ENCODE results near the gene TJAP1.

The TJAP1 gene, protein sequence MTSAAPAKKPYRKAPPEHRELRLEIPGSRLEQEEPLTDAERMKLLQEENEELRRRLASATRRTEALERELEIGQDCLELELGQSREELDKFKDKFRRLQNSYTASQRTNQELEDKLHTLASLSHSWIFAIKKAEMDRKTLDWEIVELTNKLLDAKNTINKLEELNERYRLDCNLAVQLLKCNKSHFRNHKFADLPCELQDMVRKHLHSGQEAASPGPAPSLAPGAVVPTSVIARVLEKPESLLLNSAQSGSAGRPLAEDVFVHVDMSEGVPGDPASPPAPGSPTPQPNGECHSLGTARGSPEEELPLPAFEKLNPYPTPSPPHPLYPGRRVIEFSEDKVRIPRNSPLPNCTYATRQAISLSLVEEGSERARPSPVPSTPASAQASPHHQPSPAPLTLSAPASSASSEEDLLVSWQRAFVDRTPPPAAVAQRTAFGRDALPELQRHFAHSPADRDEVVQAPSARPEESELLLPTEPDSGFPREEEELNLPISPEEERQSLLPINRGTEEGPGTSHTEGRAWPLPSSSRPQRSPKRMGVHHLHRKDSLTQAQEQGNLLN

DNA sequence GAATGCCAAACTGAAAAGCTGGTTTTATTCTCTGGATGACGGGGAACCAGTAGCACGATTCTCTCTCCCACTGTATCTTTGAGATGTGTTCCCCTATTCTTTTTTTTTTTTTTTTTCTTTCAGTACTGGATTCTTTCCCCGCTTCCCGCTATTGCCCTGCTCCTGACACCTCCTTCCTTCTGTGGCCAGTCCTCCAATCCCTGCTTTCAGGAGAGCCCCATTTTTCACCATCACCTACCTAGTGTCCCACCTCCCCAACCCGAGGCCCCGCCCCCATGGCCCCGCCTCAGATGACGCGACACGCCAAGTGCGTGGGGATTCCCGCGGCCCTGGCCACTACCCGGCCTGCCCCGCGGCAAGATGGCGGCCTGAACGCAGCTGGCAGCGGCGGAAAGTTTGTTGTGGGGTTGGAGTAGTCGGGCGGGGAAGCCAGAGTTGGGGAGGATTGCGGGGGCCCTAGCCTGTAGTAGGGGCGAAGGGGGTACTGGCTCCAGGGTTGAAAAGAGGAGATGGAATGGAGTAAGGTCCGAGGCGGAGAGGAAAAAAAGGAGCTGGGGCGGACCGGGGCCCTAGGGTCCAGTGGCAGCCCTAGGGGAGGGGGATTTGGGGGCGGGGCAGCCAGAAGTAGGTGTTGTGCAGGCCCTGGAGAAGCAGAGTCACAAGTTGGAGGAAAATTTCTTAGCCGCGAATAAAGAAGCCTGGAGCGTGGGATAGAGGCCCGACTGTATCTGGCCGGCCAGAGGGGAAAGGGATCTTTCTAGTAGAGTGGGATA lies at the start of gene TJAP1:
TJAP1 (plus strand) TSS at position 336 of the 773 bp plus-strand sequence. CDS start 21,432 bp downstream, outside the sequence.
- DNase-seq: peak; percentile 72

DNA sequence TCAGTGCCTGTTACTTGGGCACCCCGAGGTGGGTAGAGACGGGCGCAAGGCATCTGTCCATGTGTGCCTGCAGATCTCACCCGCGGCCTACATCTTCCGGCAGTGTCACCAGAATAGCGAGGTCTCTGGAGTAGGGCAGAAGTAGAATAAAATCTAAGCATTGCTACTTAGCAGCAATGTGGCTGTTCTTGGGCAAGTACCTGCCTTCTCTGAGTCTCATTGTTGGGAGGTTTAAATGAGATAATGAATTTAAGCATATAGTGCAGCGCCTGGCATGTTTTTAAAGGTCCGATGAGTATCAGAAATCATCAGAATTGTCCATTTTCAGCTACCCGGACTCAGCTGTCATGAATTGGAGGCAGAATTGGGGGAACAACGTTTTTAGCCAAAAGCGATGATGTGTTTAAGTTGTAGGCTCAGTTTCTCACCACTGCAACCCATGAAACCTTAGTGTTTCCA lies 49.2 kb upstream of the TJAP1 start:
- DNase-seq: no peak

DNA sequence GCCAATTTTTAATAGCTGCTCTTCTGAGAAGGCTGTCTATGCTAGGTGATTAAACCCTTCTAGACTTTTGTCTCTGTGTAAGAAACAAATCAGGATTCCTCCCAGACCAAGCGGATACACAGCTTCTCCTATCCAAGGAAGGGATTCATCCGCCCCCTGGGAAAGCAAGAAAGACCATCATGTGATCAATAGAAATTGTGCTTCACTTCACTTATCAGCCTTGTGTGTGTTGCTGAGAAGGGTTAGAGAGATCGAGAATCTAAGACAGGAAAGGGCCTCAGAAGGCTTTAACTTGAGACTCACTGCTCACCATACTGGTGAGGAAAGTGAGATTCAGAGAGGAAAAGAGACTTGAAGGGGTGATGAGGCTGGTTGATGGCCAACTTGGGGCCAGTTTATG lies 48.5 kb upstream of the TJAP1 start:
- DNase-seq: no peak

DNA sequence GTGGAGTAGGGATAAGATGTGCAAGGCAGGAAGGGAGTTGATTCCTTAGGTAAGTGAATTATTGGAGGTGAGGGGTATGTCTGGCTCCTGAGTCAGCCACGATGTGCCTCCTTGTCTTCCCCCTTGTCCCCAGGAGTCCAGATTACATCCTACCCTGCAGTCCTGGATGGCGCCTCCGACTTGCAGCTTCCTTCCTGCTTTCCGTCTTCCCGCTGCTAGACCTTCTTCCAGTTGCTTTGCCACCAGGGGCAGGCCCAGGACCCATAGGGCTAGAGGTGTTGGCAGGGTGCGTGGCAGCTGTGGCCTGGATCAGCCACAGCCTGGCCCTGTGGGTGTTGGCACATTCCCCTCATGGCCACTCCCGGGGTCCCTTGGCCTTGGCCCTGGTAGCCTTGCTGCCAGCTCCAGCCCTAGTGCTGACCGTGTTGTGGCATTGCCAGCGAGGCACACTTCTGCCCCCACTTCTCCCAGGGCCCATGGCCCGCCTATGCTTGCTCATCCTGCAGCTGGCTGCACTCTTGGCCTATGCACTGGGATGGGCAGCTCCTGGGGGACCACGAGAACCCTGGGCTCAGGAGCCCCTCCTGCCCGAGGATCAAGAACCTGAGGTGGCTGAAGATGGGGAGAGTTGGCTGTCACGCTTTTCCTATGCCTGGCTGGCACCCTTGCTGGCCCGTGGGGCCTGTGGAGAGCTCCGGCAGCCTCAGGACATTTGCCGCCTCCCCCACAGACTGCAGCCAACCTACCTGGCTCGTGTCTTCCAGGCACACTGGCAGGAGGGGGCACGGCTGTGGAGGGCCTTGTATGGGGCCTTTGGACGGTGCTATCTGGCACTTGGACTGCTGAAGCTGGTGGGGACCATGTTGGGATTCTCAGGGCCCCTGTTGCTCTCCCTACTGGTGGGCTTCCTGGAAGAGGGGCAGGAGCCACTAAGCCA lies 45.1 kb upstream of the TJAP1 start:
- DNase-seq: no peak

DNA sequence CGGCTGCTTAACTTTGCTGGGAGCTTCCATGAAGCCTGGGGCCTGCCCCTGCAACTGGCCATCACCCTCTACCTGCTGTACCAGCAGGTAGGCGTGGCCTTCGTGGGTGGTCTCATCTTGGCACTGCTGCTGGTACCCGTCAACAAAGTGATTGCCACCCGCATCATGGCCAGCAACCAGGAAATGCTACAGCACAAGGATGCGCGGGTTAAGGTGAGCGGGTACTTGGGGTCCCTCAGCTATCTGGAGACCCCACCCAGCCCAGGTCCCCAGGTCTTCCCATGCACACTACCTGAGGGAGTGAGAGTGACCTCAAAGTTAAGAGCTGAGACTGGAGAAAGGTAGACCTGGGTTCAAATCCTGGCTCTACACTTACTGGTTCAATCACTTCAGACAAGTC lies 44.2 kb upstream of the TJAP1 start:
- DNase-seq: no peak

DNA sequence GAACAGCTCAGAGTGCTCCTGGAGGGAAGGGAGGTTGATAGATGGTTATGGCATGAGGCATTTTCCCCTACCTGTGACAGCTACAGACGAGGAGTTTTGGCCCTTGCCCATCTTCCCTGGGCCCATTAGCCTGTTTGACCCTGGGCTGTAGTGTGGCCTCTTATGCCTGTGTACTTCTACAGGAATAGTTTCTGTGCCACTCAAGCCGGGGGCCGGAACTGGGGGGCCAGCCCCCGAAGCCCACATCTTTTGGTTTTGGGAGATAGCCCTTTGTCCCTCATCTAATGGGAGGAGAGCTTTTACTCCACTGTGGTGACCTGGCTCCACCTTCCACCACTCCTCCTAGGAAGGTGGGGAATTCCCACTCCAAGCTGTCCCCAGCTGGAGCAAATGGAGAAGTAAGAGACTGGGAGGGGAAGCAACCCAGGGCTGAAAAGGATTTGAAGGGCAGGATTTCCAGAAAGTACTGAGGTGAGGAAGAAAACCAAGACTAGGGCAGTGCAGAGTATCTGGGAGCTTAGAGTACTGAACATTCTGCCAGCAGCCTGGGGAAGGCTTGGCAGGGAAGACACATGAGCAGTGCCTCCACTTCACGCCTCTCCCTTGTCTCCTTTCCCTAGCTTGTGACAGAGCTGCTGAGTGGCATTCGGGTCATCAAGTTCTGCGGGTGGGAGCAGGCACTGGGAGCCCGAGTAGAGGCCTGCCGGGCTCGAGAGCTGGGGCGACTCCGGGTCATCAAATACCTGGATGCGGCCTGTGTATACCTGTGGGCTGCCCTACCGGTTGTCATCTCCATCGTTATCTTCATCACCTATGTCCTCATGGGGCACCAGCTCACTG lies 43.1 kb upstream of the TJAP1 start:
- DNase-seq: no peak

DNA sequence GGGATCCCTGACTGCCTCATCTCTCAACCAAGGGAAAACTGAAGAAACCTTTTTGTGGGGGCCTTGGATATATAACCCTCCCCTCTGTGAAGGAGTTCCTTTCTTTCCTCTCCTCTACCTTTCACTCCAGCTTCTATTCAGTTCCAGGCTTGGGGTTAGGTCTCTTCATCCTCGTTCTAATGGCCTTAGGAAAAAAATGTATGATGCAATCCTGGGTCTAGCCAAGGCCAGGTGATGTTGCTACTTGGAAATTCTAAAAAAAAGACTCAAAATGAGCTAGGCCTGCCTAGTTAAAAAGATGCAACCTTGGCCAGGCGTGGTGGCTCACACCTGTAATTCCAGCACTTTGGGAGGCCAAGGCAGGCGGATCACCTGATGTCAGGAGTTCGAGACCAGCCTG lies 42.4 kb upstream of the TJAP1 start:
- DNase-seq: no peak

DNA sequence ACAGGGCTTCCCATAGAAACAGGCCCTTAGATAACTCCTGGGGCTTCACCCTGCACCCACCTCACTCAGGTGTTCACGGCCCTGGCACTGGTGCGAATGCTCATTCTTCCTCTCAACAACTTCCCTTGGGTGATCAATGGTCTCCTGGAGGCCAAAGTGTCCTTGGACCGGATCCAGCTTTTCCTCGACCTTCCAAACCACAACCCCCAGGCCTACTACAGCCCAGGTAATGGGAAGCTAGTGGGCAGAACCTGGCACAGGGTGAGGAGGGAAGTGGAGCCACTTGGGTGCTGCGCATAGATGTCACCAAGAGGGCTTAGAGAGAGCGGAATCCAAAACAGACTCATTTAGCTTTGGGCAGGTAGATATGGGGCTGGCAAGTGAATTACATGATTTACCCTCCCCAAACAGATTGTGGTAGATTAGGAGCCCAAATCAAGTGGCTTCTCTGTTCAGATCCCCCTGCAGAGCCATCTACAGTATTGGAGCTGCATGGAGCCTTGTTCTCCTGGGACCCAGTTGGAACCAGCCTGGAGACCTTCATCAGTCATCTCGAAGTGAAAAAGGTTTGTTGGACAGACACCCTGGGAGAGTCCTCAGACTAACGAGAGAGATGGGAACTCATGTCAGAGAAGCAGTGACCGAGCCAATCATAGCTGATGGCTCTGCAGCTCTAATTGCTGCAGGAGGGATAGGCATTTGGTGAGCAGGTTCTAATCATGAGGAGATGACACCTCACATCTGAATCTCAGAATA lies 41.5 kb upstream of the TJAP1 start:
- DNase-seq: no peak

DNA sequence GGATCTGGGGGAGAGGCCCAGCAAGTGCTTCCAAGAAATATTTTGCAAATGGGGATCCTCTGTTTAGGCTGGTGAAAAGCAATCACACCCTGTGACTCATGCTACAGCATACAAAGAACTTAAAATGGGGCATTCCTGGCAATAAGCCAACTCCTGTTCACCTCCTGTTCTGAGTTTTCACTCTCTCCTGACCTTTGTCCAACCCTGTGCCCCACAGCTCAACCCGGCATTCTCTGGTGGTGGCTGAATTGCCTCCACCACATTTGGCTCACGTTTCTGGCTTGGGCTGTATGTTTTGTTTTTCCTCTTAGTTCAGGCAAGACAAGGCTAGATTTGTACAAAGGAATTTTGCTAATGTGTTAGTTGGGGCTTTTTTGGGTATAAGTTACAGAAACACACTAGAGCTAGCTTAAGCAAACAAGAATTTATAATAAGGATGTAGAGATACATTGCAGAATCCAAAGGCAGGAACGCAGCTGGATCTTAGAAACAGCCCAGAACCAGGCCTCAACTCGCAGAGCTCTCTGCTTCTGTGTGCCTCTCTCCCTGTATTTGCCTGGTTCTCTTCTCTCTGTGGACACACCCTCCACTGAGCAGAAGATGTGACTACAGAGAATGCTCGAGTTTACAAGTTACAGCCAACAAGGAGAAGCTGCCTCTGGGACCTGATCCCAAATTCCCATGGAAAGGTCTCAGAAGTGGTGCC lies 40.6 kb upstream of the TJAP1 start:
- DNase-seq: no peak

DNA sequence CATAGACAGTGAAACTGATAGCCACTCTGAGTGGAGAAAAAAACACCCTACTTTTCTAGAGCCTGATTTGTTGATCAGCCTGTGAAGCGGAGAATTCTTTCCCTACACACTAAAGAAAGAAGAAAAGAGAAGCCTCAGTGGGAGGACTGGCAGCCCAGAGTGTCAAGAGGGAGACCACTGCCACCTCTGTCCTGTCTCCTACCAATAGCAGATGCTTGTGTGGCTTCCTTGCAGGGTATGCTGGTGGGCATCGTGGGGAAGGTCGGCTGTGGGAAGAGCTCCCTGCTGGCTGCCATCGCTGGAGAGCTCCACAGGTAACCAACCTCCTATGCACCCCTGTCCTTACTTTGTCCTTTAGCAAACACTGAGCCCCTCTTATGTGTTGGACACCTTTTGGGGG lies 39.7 kb upstream of the TJAP1 start:
- DNase-seq: no peak

DNA sequence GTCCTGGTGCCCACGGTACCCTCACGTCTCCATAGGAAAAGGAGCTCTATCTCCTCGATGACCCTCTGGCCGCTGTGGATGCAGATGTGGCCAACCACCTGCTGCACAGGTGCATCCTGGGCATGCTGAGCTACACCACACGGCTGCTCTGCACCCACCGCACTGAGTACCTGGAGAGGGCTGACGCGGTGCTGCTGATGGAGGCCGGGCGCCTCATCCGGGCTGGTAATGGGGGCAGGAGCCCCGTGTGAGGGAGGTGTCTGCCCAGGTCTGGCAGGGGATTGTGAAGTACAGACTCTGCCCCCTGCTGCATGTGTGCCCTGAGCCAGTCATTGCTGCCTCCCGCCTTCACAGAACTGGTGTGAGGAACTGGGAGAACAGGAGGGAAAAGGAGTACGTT lies 34.4 kb upstream of the TJAP1 start:
- DNase-seq: no peak

DNA sequence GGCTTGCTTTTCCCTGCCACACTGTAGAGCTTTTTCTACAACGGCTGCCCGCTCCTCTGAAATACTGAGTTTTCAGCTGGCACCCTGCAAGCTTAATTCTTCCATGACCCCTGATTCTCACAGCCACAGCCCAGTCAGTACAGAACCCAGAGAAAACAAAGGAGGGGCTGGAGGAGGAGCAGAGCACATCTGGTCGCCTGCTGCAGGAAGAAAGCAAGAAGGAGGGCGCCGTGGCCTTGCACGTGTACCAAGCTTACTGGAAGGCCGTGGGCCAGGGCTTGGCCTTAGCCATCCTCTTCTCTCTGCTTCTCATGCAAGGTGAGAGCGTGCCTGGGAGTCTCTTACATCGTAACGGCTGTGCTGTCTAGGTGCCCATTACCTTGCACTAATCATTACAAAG lies 33.3 kb upstream of the TJAP1 start:
- no peak for DNase-seq

DNA sequence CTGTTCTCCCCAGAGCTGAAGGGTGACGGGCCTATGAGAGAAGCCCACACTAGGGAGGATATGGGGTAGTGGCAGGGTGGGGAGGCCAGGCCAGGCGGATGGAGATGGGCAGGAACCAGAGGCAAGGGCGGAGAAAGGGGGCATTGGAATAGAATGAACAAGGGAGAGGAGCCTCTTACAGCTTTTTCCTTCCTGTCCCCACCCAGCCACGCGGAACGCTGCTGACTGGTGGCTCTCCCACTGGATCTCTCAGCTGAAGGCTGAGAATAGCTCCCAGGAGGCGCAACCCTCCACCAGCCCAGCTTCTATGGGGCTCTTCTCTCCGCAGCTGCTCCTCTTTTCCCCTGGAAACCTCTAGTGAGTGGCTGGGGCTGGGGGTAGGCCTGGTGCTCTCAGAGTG lies 32.8 kb upstream of the TJAP1 start:
- no peak for DNase-seq

DNA sequence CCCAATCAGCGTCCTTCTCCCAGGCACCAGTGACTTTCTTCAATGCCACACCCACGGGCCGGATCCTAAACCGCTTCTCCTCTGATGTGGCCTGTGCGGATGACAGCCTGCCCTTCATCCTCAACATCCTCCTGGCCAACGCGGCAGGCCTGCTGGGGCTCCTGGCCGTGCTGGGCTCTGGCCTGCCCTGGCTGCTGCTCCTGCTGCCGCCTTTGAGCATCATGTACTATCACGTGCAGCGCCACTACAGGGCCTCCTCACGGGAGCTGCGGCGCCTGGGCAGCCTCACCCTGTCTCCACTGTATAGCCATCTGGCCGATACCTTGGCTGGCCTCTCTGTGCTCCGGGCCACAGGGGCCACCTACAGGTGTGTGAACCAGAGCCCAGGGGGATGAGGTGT lies 31.8 kb upstream of the TJAP1 start:
- no peak for DNase-seq

DNA sequence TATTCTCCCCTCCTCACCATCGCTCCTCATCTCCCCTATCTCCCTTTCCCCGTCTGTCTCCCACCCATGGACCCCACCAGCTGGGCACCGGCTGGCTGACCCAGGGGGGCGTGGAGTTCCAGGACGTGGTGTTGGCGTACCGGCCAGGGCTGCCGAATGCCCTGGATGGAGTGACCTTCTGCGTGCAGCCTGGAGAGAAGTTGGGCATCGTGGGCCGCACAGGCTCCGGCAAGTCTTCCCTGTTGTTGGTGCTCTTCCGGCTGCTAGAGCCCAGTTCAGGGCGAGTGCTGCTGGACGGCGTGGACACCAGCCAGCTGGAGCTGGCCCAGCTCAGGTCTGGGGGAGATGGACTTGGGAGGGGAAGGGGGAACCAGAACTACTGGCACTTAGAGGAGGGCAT lies 29.8 kb upstream of the TJAP1 start:
- DNase-seq: no peak

DNA sequence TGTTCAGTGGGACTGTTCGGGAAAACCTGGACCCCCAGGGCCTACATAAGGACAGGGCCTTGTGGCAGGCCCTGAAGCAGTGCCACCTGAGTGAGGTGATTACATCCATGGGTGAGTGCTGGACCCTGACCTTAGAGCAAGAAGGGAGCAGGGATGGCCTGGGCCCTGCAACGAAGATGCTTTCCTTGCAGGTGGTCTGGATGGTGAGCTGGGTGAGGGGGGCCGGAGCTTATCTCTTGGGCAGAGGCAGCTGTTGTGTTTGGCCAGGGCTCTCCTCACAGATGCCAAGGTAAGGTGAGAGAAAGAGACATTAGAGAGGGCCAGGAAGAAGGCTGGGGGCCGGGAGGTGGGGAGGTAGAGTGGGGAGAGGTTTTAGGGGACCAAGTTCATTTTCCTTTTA lies 28.5 kb upstream of the TJAP1 start:
- DNase-seq: no peak

DNA sequence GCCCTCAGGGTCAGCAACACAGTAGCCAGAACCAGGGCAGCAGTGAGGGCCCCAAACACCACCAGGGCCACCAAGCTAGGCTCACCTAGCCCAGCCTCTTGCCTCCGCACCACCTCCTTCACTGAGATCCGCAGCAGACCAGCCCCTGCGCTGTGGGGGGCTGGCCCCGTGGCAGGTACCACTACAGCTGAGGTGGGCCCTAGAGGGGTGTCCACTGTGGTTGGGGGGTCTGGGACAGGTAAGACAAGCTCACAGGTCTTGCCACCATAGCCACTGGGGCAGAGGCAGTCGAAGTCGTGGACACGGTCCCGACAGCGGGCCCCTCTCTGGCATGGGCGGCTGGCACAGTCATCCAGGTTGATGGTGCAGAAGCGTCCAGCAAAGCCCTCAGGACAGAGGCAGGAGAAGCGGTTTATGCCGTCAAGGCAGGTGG lies 26.7 kb upstream of the TJAP1 start:
- no peak for DNase-seq

DNA sequence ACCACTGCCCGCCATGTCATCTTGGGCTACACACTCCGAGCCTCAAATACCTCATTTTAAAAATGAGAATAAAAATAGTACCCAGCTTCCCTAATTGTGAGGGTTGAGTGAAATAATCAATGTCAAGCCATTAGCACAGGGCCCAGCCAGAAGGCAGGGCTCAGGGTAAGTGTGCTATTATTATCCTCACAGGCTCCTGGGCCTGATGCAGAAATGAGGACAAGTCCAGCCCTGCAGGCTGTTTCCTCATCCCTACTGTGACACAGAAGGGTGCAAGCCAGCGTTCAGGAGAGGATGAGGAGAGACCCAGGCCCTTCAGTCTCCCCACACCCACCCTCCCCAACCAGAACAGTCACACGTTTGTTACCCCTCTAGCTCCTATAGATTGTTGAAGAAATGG lies 26.0 kb upstream of the TJAP1 start:
- DNase-seq: no peak

DNA sequence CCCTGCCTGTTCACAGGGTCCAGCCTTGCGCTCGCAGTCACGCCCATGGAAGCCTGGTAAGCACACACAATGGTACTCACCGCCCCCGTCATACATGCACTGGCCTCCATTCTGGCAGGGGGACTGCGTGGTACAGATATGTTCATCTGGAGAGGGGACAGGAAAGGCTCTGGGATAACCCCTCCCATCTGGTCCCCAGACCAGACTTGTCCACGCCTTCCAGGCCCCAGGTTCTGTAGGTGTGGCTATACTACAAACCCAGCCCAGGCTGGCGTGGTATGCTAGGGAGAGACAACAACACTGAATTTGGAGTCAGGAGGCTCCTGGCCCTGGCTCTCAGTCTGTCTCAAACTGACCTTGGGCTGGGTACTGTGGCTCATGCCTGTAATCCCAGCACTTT lies 25.4 kb upstream of the TJAP1 start:
- no peak for DNase-seq

DNA sequence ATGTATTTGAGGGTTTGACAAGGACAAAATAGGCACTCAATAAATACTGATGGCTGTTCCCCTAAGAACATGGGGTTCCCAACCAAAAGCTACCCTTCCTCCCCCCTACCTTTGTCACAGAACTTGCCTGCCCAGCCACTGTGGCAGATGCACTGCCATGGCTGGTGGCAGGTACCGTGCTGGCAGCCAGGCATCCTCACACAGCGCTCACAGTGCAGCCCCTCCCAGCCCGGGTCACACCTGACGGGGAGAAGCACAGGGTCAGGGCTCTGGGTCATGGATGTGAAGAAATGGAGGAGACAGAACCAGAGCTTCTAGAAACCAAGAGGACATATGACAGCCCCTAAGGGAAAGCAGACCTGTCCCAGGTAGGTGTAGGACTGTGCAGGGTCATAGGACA lies 24.5 kb upstream of the TJAP1 start:
- DNase-seq: no peak

Data from KG1 (cell line).